ENCODE measurements around the gene ZDHHC20.

Gene ZDHHC20

DNA sequence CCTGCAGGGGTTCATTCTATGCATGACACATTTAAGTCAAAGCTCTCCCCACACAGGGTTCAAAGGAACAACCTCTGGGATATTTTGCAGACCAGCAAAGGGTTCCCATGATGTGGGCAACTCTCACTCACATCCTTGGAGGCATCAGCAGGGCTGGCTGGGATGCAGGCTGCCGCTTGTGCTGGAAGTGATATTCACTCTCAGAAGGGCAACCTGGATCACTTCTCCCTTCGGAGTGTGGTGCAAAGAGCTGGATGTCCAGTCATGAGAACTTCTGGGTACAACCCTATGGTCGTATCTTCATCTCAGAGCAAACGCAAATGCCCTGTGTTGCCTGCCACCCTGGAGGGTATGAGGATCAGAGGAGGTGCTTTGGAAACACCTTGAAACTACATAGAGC, 98.6 kb downstream of the ZDHHC20 start:
- TF ChIP-seq NFIC (IDR thresholded peaks at IDR 0.05) (no peak), CREB1 (IDR thresholded peaks at IDR 0.05; ENCODE audit: low read depth) (no peak), REST (IDR thresholded peaks at IDR 0.05; ENCODE audit: low read depth) (no peak), TAF1 (IDR thresholded peaks at IDR 0.05; ENCODE audit: low read depth) (no peak), EGR1 (IDR thresholded peaks at IDR 0.05) (no peak), RAD21 (IDR thresholded peaks at IDR 0.05; ENCODE audit: low read depth) (no peak), CEBPB (IDR thresholded peaks at IDR 0.05) (no peak), ZBTB7A (IDR thresholded peaks at IDR 0.05; ENCODE audit: low read depth) (no peak), TEAD4 (IDR thresholded peaks at IDR 0.05) (no peak), FOXM1 (IDR thresholded peaks at IDR 0.05; ENCODE audit: borderline replicate concordance, low read depth) (no peak), YY1 (IDR thresholded peaks at IDR 0.05; ENCODE audit: low read depth) (no peak), MAX (IDR thresholded peaks at IDR 0.05) (no peak), TCF12 (IDR thresholded peaks at IDR 0.05; ENCODE audit: low read depth) (no peak)
- TF ChIP-seq, protein P1, sequence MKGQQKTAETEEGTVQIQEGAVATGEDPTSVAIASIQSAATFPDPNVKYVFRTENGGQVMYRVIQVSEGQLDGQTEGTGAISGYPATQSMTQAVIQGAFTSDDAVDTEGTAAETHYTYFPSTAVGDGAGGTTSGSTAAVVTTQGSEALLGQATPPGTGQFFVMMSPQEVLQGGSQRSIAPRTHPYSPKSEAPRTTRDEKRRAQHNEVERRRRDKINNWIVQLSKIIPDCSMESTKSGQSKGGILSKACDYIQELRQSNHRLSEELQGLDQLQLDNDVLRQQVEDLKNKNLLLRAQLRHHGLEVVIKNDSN (IDR thresholded peaks at IDR 0.05) = no peak

GRCh38 chr13:21359855-21360254, 99.2 kb downstream of the ZDHHC20 start:
- no peak for TF ChIP-seq ZBTB7A (IDR thresholded peaks at IDR 0.05; ENCODE audit: low read depth)

- TF ChIP-seq NFIC (IDR thresholded peaks at IDR 0.05) (no peak), YY1 (IDR thresholded peaks at IDR 0.05; ENCODE audit: low read depth) (no peak)
Measured at GRCh38 chr13:21355304-21355703, 103.8 kb downstream of the ZDHHC20 start.

GRCh38 chr13:21354721-21355120, 104.4 kb downstream of the ZDHHC20 start:
- no peak for TF ChIP-seq EGR1 (IDR thresholded peaks at IDR 0.05)
- TF ChIP-seq CEBPB (IDR thresholded peaks at IDR 0.05) = no peak
- no peak for TF ChIP-seq ZBTB7A (IDR thresholded peaks at IDR 0.05; ENCODE audit: low read depth)
- TF ChIP-seq TAF1 (IDR thresholded peaks at IDR 0.05; ENCODE audit: low read depth) = no peak

DNA sequence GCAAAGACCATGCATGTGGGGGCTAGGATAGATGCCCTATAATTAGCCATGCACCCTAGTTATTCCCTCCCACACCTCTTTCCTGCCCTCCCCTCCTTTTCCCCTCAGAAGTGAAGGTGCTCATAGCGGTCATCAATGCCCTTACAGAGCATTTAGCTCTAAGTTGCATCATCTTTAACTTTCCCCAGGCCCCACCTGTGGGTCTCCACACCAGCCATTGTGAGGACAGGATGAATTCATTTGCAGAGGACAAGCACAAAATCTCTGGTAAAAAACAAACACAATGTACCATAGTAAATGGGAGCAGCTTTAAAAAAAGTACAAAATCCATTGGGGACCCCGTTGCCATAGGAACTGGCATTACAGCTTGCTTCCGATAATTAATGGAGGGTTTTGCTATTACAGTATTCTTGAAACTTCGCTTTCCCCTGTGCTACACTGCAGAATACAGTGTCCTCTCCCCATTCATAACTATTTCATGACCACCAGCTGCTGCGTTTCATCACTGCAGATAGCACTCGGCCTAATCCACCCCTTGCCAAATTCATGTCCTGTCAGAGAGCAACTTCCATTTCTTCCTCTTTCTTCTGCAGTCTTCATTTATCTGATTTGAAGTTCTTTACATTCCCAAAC, 110.5 kb downstream of the ZDHHC20 start:
- TF ChIP-seq ZBTB7A (IDR thresholded peaks at IDR 0.05; ENCODE audit: low read depth) (no peak), NFIC (IDR thresholded peaks at IDR 0.05) (no peak), RAD21 (IDR thresholded peaks at IDR 0.05; ENCODE audit: low read depth) (no peak), EGR1 (IDR thresholded peaks at IDR 0.05) (no peak), MAX (IDR thresholded peaks at IDR 0.05) (no peak), CEBPB (IDR thresholded peaks at IDR 0.05) (no peak), TAF1 (IDR thresholded peaks at IDR 0.05; ENCODE audit: low read depth) (no peak), TCF12 (IDR thresholded peaks at IDR 0.05; ENCODE audit: low read depth) (no peak), FOXM1 (IDR thresholded peaks at IDR 0.05; ENCODE audit: borderline replicate concordance, low read depth) (no peak), YY1 (IDR thresholded peaks at IDR 0.05; ENCODE audit: low read depth) (no peak), REST (IDR thresholded peaks at IDR 0.05; ENCODE audit: low read depth) (no peak), TEAD4 (IDR thresholded peaks at IDR 0.05) (no peak), EP300 (IDR thresholded peaks at IDR 0.05; ENCODE audit: borderline replicate concordance) (no peak), CREB1 (IDR thresholded peaks at IDR 0.05; ENCODE audit: low read depth) (no peak)
- TF ChIP-seq, protein P1 (IDR thresholded peaks at IDR 0.05) = no peak

- TF ChIP-seq RAD21 (IDR thresholded peaks at IDR 0.05; ENCODE audit: low read depth) = no peak
- no peak for TF ChIP-seq MAX (IDR thresholded peaks at IDR 0.05)
- TF ChIP-seq TEAD4 (IDR thresholded peaks at IDR 0.05) = no peak
- TF ChIP-seq CREB1 (IDR thresholded peaks at IDR 0.05; ENCODE audit: low read depth) = no peak
- TF ChIP-seq NFIC (IDR thresholded peaks at IDR 0.05) = no peak
- no peak for TF ChIP-seq REST (IDR thresholded peaks at IDR 0.05; ENCODE audit: low read depth)
- no peak for TF ChIP-seq CEBPB (IDR thresholded peaks at IDR 0.05)
- TF ChIP-seq YY1 (IDR thresholded peaks at IDR 0.05; ENCODE audit: low read depth) = no peak
- no peak for TF ChIP-seq FOXM1 (IDR thresholded peaks at IDR 0.05; ENCODE audit: borderline replicate concordance, low read depth)
- no peak for TF ChIP-seq EGR1 (IDR thresholded peaks at IDR 0.05)
- no peak for TF ChIP-seq ZBTB7A (IDR thresholded peaks at IDR 0.05; ENCODE audit: low read depth)
- TF ChIP-seq TCF12 (IDR thresholded peaks at IDR 0.05; ENCODE audit: low read depth) = no peak
- TF ChIP-seq EP300 (IDR thresholded peaks at IDR 0.05; ENCODE audit: borderline replicate concordance) = no peak
- TF ChIP-seq, protein P1 (IDR thresholded peaks at IDR 0.05) = no peak
- no peak for TF ChIP-seq TAF1 (IDR thresholded peaks at IDR 0.05; ENCODE audit: low read depth)
Measured at GRCh38 chr13:21347753-21348318, 111.3 kb downstream of the ZDHHC20 start.

All from Ishikawa (cell line).